DMS53 treated with DMSO at 0.1 percent for 48 hours (cell line): ENCODE results near the gene KCNQ2.

Experiments
- DNase-seq: peaks from one replicate; lab custom pipeline; 2025; ENCODE audit not compliant: unreplicated experiment; lab: John Stamatoyannopoulos, UW

KCNQ2 gene

GRCh38 chr20:63359164-63359934 lies 113.1 kb downstream of the KCNQ2 start:
- no peak for DNase-seq

DNA sequence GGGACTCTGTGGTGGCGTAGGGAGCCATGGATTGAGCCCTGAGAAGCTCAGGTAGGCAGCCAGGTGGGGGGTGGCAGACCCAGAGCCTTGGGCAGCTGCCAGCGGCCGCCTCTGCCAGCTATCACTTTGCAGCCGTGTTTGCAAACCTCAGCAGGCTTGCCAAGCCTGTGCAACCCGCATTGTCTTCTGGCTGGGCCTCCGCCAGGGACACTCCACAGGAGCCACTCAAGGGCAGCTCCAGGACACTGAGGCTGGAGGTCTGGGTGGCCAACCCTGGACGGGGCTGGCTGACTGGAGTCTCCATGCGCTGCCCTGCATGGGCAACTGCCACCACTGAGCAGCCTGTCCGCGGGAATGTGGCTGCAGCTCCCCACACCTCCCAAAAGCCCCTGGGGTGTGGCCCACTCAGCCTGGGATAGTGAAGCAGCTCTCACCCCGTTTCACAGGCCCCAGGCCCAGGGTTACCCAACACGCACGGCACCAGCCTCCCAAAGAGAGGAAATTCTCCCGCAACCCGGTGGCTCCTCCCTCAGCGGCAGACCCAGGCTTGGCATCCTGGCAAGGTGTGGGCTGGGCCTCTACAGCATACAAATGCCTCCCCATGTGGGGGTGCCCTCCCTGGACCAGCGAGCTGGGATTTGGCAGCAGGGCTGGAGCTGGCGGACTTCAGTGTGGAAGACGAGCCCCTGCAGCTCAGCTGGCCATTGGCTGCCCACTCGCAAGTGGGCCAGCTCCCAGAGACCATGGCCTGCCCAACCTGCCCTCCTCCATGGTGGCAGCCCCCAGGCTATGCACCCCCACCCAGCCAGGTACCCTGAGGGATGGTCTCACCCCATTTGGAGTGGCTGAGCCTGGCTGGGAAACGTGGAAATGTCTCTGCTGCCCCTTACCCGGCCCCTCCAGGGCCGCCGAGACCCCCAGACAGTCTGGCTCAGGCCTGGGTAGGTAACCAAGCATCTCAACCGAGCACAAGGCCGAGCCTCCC lies 114.2 kb downstream of the KCNQ2 start:
- no peak for DNase-seq

GRCh38 chr20:63356931-63357879 lies 115.2 kb downstream of the KCNQ2 start:
- no peak for DNase-seq

- no peak for DNase-seq
Observed at GRCh38 chr20:63356511-63356910, 115.9 kb downstream of the KCNQ2 start.

DNA sequence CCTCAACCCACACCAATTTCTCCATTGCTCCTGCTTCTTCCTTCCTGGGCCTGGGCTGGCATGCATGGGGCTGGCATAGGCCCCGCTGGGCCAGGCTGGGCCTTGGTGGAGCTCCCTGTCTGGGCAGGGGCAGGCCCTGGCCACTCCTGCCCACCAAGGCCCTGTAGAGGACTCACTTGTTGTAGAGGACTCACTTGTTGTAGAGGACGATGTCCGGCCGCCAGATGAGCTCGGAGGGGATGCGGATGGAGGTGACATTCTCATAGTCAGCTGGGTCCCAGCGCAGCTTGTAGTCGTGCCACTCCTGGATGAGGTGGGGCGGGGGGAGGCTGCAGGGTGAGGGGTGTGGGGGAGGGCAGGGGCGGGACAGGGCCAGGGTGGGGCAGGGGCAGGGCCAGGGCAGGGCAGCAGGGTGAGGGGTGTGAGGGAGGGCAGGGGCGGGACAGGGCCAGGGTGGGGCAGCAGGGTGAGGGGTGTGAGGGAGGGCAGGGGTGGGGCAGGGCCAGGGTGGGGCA lies 116.6 kb downstream of the KCNQ2 start:
- DNase-seq, result no peak

DNA sequence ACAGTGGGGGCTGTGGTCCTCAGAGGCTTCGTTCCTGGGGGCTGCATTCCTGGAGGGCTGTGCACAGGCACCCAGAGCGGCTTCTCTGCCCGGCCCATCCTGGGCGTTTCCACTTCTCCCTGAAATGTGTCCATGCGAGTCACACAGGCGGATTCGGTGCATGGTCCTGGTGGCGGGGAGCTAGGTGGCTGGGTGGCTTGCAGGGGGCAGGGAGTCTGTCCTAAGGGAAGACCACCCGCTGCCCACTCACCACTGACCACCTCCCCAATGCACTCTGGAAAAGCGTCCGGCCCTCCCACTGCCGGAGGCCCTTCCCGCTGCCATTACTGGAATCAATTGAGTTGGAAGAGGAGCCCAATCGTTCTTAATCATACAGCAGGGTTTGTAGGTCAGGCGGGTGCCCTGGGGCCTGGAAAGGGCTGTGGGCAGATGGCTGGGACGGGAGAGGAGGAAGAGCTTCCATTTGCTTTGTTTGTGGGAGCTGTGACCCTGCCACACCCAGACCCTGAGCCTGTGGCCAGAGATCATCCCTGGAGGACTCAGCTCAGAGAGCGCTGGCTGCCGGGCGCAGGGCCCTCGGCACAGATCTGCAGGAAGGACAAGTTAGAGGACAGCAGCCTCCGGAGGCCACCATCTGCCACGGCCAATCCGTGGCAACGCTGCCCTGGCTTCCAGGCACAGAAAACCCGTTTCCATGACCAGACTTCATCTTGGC lies 117.7 kb downstream of the KCNQ2 start:
- DNase-seq, result no peak

DNA sequence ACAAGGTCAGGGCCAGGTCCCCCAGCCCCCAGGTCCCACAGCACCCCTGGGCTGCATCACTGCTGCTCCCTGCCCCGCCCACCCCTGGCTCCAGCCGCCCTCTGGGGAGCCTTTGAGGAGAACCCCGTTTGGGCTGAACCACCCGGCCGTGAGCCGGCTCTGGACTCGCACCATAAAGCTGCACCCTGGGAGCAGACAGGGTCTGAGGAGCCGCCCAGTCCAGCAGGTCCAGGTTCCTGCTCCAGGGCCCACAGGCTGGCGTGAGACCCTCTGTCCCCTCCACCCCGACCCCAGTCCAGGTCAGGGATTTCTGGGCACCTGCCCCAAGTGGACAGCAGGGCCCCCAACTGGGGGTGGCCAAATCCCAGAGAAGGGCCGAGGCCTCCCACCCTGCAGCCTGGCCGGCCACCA lies 119.6 kb downstream of the KCNQ2 start:
- no peak for DNase-seq

GRCh38 chr20:63351811-63352591 lies 120.5 kb downstream of the KCNQ2 start:
- no peak for DNase-seq

DNA sequence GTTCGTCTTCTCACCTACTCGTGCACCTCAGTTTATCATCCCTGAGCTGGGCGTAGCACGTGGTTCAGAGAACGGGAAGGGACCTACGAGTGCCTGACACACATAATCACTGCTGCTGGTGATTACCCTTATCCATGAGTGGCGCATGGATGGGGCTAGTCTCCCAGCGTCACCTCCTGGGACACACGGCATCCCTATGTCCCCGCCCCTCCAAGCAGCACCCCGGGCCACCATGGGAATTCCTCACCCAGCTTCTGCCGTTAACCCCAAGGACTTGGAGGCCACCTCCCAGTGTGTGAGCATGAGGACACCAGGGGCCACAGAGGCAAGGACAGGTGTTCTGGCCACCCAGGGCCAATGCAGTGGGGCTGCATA lies 121.1 kb downstream of the KCNQ2 start:
- no peak for DNase-seq

DNA sequence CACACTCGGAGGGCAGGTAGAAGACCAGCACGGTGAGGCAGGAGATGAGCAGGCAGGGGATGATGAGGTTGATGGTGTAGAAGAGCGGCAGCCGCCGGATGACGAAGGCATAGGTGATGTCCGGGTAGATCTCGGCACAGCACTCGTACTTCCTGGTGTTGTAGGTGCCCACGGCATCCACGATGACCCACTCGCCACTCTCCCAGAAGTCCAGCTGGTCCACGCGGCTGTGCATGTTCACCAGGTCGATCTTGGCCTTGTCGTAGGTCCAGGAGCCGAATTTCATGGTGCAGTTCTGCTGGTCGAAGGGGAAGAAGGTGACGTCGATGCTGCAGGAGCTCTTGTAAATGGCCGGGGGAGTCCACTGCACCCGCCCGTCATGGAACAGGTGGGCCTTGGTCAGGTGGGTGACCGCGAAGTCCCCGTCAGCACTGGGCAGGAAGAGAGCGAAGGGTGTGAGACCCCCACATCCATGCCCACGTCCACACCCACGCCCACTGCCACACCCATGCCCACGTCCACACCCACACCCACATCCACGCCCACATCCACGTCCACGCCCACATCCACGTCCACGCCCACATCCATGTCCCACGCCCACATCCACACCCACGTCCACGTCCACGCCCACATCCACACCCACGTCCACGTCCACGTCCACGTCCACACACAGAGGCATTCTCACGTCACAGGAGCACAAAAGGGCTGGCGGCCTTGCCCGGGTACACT lies 121.7 kb downstream of the KCNQ2 start:
- no peak for DNase-seq
